Fibroblast of villous mesenchyme (primary cell): ENCODE data around the gene MED12L. TPM values are rescaled to one million over a fixed set of nuclear protein-coding genes. Genes with fewer than 3 reads are reported as not detected.

Experiments used
- DNase-seq: peaks from one replicate; pipeline ENCODE4 v3.0.0-alpha.2; 2010; ENCODE audit warnings: low read depth
- H3K4me3 ChIP-seq: 2 replicates; pipeline ENCODE4 v1.5.1; 2011; ENCODE audit warnings: low read depth, mild to moderate bottlenecking, low read length
- CTCF ChIP-seq: IDR thresholded peaks from 2 replicates; pipeline ENCODE4 v1.5.1; 2012; ENCODE audit warnings: low read depth, mild to moderate bottlenecking, low read length; ENCODE audit not compliant: insufficient read depth
- total RNA-seq: library from RNA; depleted of rRNA; stranded (reverse); fragments of >200 nt; gene quantifications from 2 replicates; pipeline ENCODE4 v1.2.3, GENCODE V29; 2012

MED12L gene
- total RNA-seq, 1 donor = 1.3 TPM

GRCh38 chr3:151281671-151282324 is 196.3 kb downstream of the MED12L start:
- H3K4me3 ChIP-seq = no peak overlapping the region
- TF ChIP-seq CTCF = no peak
- DNase-seq = peak; percentile 73

GRCh38 chr3:151282921-151283320 is 197.5 kb downstream of the MED12L start:
- peak; percentile 61 for TF ChIP-seq CTCF
- no peak overlapping the region for H3K4me3 ChIP-seq
- peak; percentile 70 for DNase-seq

GRCh38 chr3:151283387-151283786 is 197.9 kb downstream of the MED12L start:
- no peak overlapping the region for H3K4me3 ChIP-seq
- no peak for DNase-seq
- TF ChIP-seq CTCF = no peak

GRCh38 chr3:151283907-151284461 is 198.5 kb downstream of the MED12L start:
- TF ChIP-seq CTCF = no peak
- DNase-seq = peak; percentile 88
- H3K4me3 ChIP-seq = no peak overlapping the region

GRCh38 chr3:151285940-151286339 is 200.5 kb downstream of the MED12L start:
- DNase-seq = no peak
- H3K4me3 ChIP-seq = no peak overlapping the region
- no peak for TF ChIP-seq CTCF

GRCh38 chr3:151289445-151289844 is 204.0 kb downstream of the MED12L start:
- TF ChIP-seq CTCF = no peak
- no peak overlapping the region for H3K4me3 ChIP-seq
- no peak for DNase-seq

GRCh38 chr3:151290673-151291072 is 205.2 kb downstream of the MED12L start:
- DNase-seq = peak; percentile 59
- H3K4me3 ChIP-seq = no peak overlapping the region
- TF ChIP-seq CTCF = peak; percentile 64
